ENCODE data around the gene PLN. TPM values are rescaled to one million over a fixed set of nuclear protein-coding genes. Genes with fewer than 3 reads are reported as not detected.

Gene PLN
- total and polyA plus RNA-seq, 4 donors, result 0.36 to 6.0 (median 1.9) TPM

- Histone ChIP-seq H3K27ac (ENCODE audit: low read depth, low read length) (no peak overlapping the region), H3K36me3 (ENCODE audit: control insufficient read depth, insufficient read depth, low read length) (no peaks in the 10 kb centered on the region), H3K4me1 (ENCODE audit: control insufficient read depth, insufficient read depth, low read length) (no peaks in the 10 kb centered on the region), H3K9me3 (ENCODE audit: control insufficient read depth, insufficient read depth, low read length) (peaks cover 7% of the 10 kb centered on the region), H3K27me3 (ENCODE audit: control insufficient read depth, insufficient read depth, low read length) (no peaks in the 10 kb centered on the region), H3K4me3 (ENCODE audit: low read depth, low read length) (no peak overlapping the region)
- no CpG with 5 or more reads among the region's 2 CpGs for WGBS (ENCODE audit: insufficient coverage)
- DNase-seq (ENCODE audit: low read depth in 4 of 6, low spot score in 6 of 6), result no peak
Observed at GRCh38 chr6:118530942-118531341, 17.2 kb upstream of the PLN start.

GRCh38 chr6:118535176-118535844 is 12.8 kb upstream of the PLN start:
- H3K36me3 ChIP-seq (ENCODE audit: control insufficient read depth, insufficient read depth, low read length), result no peaks in the 10 kb centered on the region
- H3K27me3 ChIP-seq (ENCODE audit: control insufficient read depth, insufficient read depth, low read length), result no peaks in the 10 kb centered on the region
- peaks cover 7% of the 10 kb centered on the region for H3K9me3 ChIP-seq (ENCODE audit: control insufficient read depth, insufficient read depth, low read length)
- no peaks in the 10 kb centered on the region for H3K4me1 ChIP-seq (ENCODE audit: control insufficient read depth, insufficient read depth, low read length)
- DNase-seq (ENCODE audit: low read depth in 4 of 6, low spot score in 6 of 6), result no peak
- no peak overlapping the region for H3K4me3 ChIP-seq (ENCODE audit: low read depth, low read length)
- WGBS (ENCODE audit: insufficient coverage), result 100% methylated on average over 1 of the region's 6 CpGs
- no peak overlapping the region for H3K27ac ChIP-seq (ENCODE audit: low read depth, low read length)

DNA sequence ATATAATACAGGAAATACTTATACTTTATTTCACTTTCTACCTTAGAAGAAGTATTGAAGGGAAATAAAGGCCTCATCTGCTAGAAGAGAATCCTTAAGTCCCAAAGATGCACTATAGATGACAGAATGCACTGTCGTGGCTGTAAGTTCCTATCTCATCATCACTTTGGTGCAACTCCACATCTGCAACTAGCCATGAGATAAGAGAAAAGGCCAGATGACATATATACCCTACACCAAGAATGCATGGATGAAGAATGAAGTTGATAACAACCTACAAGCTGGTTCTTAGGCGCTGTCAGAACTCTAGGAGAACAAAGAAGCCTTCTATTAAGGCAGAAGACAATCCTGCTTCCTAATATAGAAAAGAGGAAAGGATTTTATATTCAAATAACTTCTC is 11.6 kb upstream of the PLN start:
- WGBS (ENCODE audit: insufficient coverage), result no CpG with 5 or more reads among the region's 2 CpGs

DNA sequence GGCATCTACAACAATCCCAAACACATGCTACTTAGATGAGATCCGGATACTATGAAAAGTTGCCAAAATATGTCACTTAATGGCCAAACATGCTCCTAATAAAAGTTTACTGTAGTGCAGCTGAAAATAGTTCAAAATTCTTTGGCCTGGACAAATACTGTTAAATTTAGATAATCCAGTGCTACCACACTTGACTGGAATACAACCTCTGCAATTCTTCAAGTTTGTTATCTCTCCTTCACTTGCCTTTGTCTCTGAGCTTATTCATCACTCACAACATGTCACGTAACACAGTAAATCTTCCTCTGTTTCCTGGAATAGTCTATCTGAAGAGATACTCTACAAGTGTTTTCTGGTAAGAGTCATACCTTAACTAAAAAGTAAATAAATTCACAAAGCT is 10.5 kb upstream of the PLN start:
- WGBS (ENCODE audit: insufficient coverage), result 100% methylated on average over 1 of the region's 2 CpGs
- H3K27ac ChIP-seq (ENCODE audit: low read depth, low read length), result no peak overlapping the region
- DNase-seq (ENCODE audit: low read depth in 4 of 6, low spot score in 6 of 6), result no peak

More for the DNA sequence above, 11.6 kb upstream of the PLN start:
- Histone ChIP-seq H3K9me3 (ENCODE audit: control insufficient read depth, insufficient read depth, low read length) (no peaks in the 10 kb centered on the region), H3K4me3 (ENCODE audit: low read depth, low read length) (no peak overlapping the region), H3K27ac (ENCODE audit: low read depth, low read length) (no peak overlapping the region), H3K4me1 (ENCODE audit: control insufficient read depth, insufficient read depth, low read length) (no peaks in the 10 kb centered on the region), H3K36me3 (ENCODE audit: control insufficient read depth, insufficient read depth, low read length) (no peaks in the 10 kb centered on the region), H3K27me3 (ENCODE audit: control insufficient read depth, insufficient read depth, low read length) (no peaks in the 10 kb centered on the region)
- DNase-seq (ENCODE audit: low read depth in 4 of 6, low spot score in 6 of 6), result no peak

GRCh38 chr6:118542184-118542952 is 5.7 kb upstream of the PLN start:
- Histone ChIP-seq H3K4me1 (ENCODE audit: control insufficient read depth, insufficient read depth, low read length) (no peaks in the 10 kb centered on the region), H3K36me3 (ENCODE audit: control insufficient read depth, insufficient read depth, low read length) (no peaks in the 10 kb centered on the region), H3K4me3 (ENCODE audit: low read depth, low read length) (no peak overlapping the region), H3K27me3 (ENCODE audit: control insufficient read depth, insufficient read depth, low read length) (no peaks in the 10 kb centered on the region), H3K27ac (ENCODE audit: low read depth, low read length) (no peak overlapping the region), H3K9me3 (ENCODE audit: control insufficient read depth, insufficient read depth, low read length) (no peaks in the 10 kb centered on the region)
- 86% methylated on average over 1 of the region's 3 CpGs for WGBS (ENCODE audit: insufficient coverage)
- no peak for DNase-seq (ENCODE audit: low read depth in 4 of 6, low spot score in 6 of 6)

More for the DNA sequence above, 10.5 kb upstream of the PLN start:
- Histone ChIP-seq H3K4me1 (ENCODE audit: control insufficient read depth, insufficient read depth, low read length) (no peaks in the 10 kb centered on the region), H3K4me3 (ENCODE audit: low read depth, low read length) (no peak overlapping the region), H3K36me3 (ENCODE audit: control insufficient read depth, insufficient read depth, low read length) (no peaks in the 10 kb centered on the region), H3K9me3 (ENCODE audit: control insufficient read depth, insufficient read depth, low read length) (no peaks in the 10 kb centered on the region), H3K27me3 (ENCODE audit: control insufficient read depth, insufficient read depth, low read length) (no peaks in the 10 kb centered on the region)

DNA sequence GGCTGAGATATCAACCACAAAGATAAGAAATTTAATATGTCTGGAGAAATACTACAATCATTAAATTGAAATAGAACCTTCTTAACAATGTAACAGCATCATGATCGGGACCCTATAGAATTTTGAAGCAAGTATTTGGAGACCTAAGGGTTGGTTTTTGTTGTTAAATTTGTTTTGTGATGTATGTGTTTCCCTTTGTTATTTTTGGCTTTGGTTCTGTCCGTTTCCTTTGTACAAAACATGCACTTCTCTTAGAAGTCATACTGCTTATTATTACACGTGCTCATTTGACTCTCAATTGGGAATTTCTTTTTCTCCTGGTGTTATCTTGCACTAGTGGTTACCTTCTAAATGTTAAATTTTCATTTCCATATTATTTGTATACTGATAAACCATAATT is 4.0 kb upstream of the PLN start:
- no peaks in the 10 kb centered on the region for H3K9me3 ChIP-seq (ENCODE audit: control insufficient read depth, insufficient read depth, low read length)
- H3K27ac ChIP-seq (ENCODE audit: low read depth, low read length), result no peak overlapping the region
- no peaks in the 10 kb centered on the region for H3K36me3 ChIP-seq (ENCODE audit: control insufficient read depth, insufficient read depth, low read length)
- H3K4me1 ChIP-seq (ENCODE audit: control insufficient read depth, insufficient read depth, low read length), result no peaks in the 10 kb centered on the region
- no peak overlapping the region for H3K4me3 ChIP-seq (ENCODE audit: low read depth, low read length)
- no peak for DNase-seq (ENCODE audit: low read depth in 4 of 6, low spot score in 6 of 6)
- H3K27me3 ChIP-seq (ENCODE audit: control insufficient read depth, insufficient read depth, low read length), result no peaks in the 10 kb centered on the region
- no CpG with 5 or more reads among the region's 3 CpGs for WGBS (ENCODE audit: insufficient coverage)

- Histone ChIP-seq H3K4me3 (ENCODE audit: low read depth, low read length) (no peak overlapping the region), H3K27ac (ENCODE audit: low read depth, low read length) (no peak overlapping the region), H3K4me1 (ENCODE audit: control insufficient read depth, insufficient read depth, low read length) (no peaks in the 10 kb centered on the region), H3K36me3 (ENCODE audit: control insufficient read depth, insufficient read depth, low read length) (no peaks in the 10 kb centered on the region), H3K27me3 (ENCODE audit: control insufficient read depth, insufficient read depth, low read length) (no peaks in the 10 kb centered on the region), H3K9me3 (ENCODE audit: control insufficient read depth, insufficient read depth, low read length) (no peaks in the 10 kb centered on the region)
- no peak for DNase-seq (ENCODE audit: low read depth in 4 of 6, low spot score in 6 of 6)
- WGBS (ENCODE audit: insufficient coverage), result no CpG with 5 or more reads among the region's 4 CpGs
Observed at GRCh38 chr6:118546164-118546879, 1.8 kb upstream of the PLN start.

DNA sequence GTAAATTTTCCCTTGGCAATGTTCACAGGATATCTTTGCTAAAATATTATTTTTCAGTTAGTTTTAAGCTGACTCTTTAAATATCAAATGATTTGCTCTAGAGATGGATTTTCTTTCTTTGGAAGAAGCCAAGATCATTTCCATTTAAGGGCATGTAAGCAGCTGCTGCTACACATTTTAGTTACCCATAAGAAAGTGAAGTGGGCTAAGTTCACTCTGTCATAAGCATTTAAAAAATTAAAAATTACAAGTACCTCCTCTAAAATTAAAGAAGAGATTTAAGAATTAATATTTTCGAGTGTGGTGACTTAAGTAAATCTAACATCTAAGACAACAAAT is 1.2 kb upstream of the PLN start:
- peak in 1 of 6 donors; percentile 9 for DNase-seq (ENCODE audit: low read depth in 4 of 6, low spot score in 6 of 6)
- H3K4me3 ChIP-seq (ENCODE audit: low read depth, low read length), result no peak overlapping the region
- no peak overlapping the region for H3K27ac ChIP-seq (ENCODE audit: low read depth, low read length)
- no peaks in the 10 kb centered on the region for H3K4me1 ChIP-seq (ENCODE audit: control insufficient read depth, insufficient read depth, low read length)
- H3K27me3 ChIP-seq (ENCODE audit: control insufficient read depth, insufficient read depth, low read length), result no peaks in the 10 kb centered on the region
- H3K36me3 ChIP-seq (ENCODE audit: control insufficient read depth, insufficient read depth, low read length), result no peaks in the 10 kb centered on the region
- no CpG with 5 or more reads among the region's 1 CpG for WGBS (ENCODE audit: insufficient coverage)
- H3K9me3 ChIP-seq (ENCODE audit: control insufficient read depth, insufficient read depth, low read length), result no peaks in the 10 kb centered on the region

DNA sequence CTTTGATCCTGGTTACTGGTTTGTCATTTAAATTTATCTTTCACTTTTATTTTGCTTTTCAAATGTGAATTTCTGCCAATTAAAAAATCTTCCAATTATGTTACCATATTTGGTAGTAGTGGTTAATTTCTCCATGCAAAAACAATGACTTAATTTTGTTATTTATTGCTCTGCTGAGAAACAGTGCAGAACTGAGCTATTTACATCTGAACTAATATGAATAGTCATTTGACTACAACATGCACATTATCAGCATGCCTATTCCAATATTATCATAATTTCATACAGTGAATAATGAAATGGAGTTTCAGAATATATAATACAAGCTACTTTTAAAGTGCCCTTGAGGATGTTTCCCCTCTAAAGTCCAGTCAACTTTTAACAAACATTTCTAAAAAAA is 517 bp downstream of the PLN start:
- no peak overlapping the region for H3K4me3 ChIP-seq (ENCODE audit: low read depth, low read length)
- no peak for DNase-seq (ENCODE audit: low read depth in 4 of 6, low spot score in 6 of 6)
- no peaks in the 10 kb centered on the region for H3K4me1 ChIP-seq (ENCODE audit: control insufficient read depth, insufficient read depth, low read length)
- H3K36me3 ChIP-seq (ENCODE audit: control insufficient read depth, insufficient read depth, low read length), result no peaks in the 10 kb centered on the region
- H3K27ac ChIP-seq (ENCODE audit: low read depth, low read length), result no peak overlapping the region
- no peaks in the 10 kb centered on the region for H3K9me3 ChIP-seq (ENCODE audit: control insufficient read depth, insufficient read depth, low read length)
- no peaks in the 10 kb centered on the region for H3K27me3 ChIP-seq (ENCODE audit: control insufficient read depth, insufficient read depth, low read length)

All from spinal cord (tissue), 10 donors.